Fibroblast of gingiva (primary cell): ENCODE measurements around the gene NTMT2.

Experiments used
- DNase-seq: peaks from one replicate; pipeline ENCODE4 v3.0.0-alpha.2; 2011; ENCODE audit warnings: low read depth

Gene NTMT2

DNA sequence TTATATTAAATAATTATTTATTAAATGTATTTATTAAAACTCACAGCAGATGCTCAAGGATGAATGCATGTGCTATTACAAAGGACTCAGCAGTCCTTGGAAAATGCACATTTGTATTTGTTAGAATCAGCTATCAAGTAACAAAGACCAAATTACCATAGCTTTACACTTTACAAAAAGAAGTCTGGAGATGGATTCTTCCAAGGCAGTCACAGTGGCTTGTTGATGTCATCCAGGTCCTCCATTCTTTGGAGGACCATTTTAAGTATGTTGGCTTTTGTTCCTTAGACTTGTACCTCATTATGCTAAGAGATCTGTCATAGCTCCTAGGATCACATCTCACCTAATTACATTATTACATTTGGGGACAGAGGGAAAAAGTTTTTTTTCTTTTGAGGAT lies 63.4 kb downstream of the NTMT2 start:
- no peak for DNase-seq

GRCh38 chr1:170210142-170210541 lies 64.4 kb downstream of the NTMT2 start:
- DNase-seq: no peak

- DNase-seq: no peak
Observed at GRCh38 chr1:170213596-170213995, 67.8 kb downstream of the NTMT2 start.

DNA sequence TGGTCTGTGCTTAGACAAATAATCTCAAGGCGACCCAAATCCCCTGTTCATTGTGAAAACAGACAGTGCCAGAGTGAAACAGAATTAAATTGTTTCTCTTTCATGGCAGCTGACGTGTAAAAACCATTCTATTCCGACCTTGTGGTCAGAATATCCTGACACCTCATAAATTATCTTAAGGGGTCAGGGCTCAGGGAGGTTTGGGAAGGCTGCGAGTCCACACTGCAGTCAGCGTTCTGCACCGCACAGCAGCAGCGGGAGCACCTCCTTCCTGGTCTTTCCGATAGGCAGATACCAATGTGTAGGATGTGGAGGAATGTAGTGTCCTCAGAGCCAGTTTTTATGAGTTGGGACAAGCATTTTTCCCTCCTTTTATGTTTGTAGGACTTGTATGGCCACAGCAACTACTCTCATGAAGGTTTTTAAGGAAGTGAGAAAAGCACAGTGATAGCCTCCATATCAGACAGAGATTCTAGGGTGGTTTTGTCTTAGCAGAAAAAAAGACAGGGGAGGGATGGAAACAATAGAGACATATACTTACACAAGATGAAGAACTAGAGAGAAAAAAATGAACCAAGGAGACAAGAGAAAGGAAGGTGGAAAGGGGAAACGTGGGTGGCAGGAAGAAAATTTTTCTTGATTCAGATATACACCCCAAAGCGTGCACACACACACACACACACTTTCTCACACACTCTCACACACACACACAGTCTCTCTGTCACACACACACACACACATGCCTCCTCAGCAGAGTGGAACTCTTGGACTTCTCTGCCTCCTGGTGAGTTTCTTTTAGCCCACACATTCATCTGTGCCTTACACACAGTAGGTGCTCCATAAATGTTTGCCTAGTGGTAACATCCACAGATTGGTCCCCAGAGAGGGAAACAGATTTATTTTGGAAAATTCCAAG lies 68.6 kb downstream of the NTMT2 start:
- DNase-seq: no peak

GRCh38 chr1:170215072-170215885 lies 69.5 kb downstream of the NTMT2 start:
- DNase-seq: peak; percentile 66

- no peak for DNase-seq
Observed at GRCh38 chr1:170217517-170218256, 71.9 kb downstream of the NTMT2 start.

- DNase-seq: peak; percentile 19
Observed at GRCh38 chr1:170218257-170218650, 72.5 kb downstream of the NTMT2 start.
